DMS 273 (cell line): ENCODE data around the gene FES.
"Not testable (repeated sequence)": the region's sequence is repeated elsewhere in the genome, so short reads cannot be mapped to it uniquely, and the experiment has no call there.

Experiments used
- DNase-seq: peaks from one replicate; lab custom pipeline; 2025; ENCODE audit not compliant: unreplicated experiment; lab: John Stamatoyannopoulos, UW

The FES gene

DNA sequence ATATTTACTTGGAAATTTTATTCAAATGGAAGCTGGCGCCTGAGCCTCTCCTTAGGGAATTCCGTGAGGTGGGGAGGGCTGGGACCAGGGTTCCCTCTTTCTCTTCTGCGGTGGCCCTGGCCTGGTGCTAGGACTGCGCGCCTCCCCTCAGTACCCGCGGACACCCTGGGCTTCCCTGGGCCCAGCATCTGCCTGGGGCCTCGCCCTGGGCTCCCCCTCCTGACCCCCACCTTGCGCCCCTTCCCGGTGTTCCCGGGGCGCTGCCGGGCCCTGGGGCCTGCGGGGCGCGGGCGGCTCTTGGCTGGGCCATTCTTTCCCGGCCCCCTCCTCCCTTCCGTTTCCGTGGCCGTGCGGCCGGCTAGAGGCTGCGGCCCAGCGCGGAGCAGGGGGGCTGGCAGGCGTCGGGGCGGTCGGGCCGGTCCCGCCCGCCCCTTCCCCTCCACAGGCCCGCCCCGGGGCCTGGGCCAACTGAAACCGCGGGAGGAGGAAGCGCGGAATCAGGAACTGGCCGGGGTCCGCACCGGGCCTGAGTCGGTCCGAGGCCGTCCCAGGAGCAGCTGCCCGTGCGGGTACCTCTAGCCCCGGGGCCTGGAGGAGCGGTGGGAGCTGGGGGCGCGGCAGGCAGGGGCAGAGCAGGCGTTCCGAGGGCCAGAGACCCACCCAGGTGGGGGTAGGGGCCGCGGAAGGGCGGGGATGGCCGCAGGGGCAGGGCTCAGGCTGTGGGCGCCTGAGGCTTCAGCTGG, at the start of gene FES:
TSS of gene FES (plus strand) at position 529 of the 743 bp plus-strand sequence. CDS start 542 bp downstream, outside the sequence.
- no peak for DNase-seq

- DNase-seq, result no peak
Measured at GRCh38 chr15:90834626-90835025, 49.7 kb upstream of the FES start.

DNA sequence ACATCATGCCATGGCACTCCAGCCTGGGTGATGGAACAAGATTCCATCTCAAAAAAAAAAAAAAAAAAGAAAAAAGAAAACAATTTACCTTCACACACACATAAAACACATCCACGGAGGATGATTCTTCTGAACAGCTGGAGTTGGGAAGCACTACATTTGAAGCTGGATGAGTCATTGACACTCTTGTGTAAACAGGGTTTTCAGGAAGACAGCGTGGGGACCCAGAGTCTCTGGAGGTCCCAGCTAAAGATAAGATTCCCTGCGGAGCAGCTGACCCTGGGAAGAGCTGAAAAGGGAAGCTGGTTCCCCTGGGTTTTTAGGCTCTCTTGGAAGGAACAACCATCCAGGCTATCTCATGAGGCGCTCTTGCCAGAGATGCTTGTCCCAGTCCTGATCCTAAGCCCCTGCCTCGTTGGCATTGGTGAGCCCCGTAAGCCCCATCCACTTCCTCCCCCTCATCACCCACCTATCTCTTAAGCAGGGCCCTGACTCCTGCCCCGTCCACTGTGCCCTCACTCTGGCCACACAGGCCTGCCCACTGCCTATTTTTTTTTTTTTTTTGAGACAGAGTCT, 47.9 kb upstream of the FES start:
- no peak for DNase-seq

GRCh38 chr15:90837094-90837493, 47.2 kb upstream of the FES start:
- DNase-seq, result no peak

DNA sequence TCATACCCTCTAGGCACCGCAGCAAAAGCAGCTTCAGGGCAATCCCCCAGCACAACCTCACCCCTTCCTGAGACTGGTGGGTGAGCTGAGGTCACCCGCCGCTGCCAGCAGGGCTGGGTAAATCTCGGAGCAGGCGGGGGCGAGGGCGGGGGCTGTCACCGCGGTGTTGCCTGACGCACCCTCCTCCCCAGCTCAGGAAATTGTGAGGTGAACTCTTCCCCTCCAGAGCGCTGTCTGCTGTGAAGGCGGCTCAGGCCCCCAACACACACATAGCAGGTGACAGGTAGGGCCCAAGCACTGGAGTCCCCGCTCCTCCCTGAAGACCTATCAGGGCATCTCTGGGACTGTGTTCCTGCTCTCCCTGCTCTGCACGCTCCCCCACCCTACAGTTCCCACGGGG, 46.2 kb upstream of the FES start:
- no peak for DNase-seq

DNA sequence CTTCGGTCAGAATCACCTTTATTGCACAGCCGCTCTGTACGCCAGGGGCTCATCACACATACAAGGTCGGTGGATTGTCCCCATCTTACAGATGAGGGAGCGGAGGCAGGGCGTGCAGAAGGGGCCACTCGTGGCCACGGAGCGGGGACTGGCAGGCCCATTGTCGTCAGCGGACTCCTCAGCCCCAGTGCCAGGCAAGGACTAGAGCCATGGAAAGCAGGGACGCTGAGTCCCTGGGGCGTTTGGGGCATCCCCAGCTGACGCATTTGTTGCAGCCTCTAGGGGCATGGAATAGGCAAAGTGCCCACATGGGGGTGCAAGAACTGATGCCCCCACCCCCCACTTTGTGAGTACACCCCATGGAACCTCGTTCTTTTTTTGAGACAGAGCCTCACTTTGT, 45.8 kb upstream of the FES start:
- no peak for DNase-seq

- peak; percentile 6 for DNase-seq
Measured at GRCh38 chr15:90839187-90840071, 44.9 kb upstream of the FES start.

DNA sequence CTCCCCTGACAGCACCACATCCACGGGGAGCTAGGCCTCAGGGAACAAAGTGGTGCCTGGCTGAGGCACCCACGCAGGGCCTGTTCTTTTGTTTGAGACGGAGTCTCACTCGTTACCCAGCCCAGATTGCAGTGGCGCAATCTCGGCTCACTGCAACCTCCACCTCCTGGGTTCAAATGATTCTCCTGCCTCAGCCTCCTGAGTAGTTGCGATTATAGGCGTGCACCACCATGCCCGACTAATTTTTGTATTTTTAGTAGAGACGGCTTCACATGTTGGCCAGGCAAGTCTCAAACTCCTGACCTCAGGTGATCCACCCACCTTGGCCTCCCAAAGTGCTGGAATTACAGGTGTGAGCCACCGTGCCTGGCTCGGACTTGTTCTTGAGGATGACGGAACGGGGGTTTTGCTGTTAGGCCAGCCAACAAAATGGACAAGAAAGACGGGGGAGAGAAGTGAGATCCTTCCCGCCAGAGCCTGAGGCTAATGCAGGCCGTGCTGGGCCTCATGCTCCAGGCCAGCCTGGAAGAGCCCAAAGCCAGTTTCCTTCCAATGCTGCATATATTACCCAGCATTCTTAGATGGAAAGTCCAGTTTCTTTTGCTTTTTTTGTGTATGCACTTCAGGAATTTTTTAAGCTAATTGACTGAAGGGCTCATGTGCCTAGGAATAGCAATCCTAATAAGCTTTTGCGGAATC, 44.0 kb upstream of the FES start:
- no peak for DNase-seq

DNA sequence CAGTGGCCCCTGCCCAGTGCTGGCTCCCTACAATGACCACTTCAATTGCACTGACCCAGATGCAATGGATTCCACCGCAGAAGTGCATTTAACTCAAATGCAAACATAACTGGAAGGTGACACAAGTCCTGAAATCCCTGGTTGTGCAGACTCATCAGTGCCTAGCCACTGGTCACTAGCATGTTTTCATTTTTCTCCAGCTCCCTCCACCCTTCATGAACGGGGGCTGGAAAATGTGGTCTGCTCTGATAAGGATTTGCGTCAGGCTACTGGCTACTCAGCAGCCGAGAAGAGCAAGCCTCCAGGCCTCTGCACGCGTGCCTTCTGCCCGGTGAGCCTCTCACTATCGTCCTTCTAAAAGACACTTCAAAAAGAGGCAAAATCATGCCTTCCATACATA, 43.4 kb upstream of the FES start:
- no peak for DNase-seq

GRCh38 chr15:90844696-90845095, 39.6 kb upstream of the FES start:
- DNase-seq, result no peak

DNA sequence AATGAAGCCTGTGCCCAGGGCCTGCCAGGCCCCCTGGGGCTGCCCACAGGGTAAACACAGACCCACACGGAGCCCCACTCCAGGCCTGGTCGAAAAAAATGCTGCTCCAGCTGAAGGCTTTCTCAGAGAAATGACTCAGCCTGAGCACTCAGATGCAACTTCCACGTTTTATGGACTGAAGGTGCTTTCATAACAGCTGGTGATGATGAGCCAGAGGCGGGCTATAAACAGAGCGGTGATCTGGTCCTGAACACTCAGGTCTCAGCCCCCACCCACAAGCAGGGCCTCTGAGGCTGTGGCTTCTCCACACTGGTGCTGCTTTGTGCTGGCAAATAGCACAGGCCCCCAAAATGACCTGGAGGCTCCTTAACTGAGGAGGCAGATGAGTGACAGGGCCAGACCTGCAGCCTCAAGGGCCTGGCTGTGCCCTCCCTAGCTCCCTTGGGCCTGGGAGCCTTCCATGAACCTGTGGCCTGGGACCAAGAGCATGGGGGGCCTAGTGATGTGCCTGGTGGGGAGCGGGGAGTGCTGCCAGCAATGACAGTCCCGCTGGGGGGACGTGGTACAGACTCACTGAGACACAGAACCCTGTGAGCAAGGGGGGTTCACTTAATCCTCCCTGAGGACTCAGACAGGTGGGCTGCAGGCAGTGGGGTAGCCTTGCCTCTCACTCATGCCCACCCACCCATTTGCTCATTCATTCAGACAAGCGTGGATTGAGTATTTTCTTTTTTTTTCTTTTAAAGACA, 38.9 kb upstream of the FES start:
- peak; percentile 26 for DNase-seq

- DNase-seq, result not testable (repeated sequence)
Measured at GRCh38 chr15:90849424-90849823, 34.9 kb upstream of the FES start.

GRCh38 chr15:90851114-90851513, 33.2 kb upstream of the FES start:
- no peak for DNase-seq

GRCh38 chr15:90851940-90852339, 32.4 kb upstream of the FES start:
- DNase-seq, result no peak

DNA sequence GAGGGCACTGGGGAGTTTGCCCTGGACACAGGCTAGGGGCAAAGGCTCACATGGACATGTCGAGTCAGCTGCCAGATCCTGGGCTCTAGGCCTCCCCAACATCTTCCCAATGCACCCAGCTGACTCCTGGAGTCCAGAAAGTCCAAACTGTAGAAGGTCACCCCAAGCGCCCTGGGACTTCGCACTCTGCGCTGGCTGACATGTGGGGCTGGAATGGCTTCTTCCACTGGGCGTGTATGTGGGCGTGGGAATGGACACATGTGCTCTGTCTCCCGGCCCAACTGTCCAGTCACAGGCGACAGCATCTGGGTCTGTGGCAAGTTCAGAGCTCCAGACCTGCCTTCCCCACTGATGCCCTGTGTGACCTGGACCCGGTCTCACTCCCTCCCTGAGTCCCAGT, 29.2 kb upstream of the FES start:
- no peak for DNase-seq

DNA sequence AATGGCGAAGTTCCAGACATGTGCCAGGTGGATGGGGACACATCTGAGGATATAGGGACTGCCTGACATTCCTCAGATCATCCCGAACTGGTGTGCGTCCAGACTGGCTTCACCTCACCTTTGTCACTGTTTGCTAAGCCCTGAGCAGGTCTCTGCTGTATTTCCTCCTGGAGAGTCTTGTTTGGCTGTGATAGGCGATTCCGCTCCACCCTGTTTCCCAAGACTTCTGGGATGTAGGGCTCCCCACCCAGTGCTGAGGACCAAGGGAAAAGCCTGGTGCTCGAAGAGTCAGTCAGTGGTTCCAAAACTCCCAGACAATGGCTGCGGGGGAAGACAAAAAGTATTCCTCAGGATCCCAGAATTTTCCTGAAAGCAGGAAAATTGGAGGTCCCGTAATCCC, 27.0 kb upstream of the FES start:
- DNase-seq, result no peak

DNA sequence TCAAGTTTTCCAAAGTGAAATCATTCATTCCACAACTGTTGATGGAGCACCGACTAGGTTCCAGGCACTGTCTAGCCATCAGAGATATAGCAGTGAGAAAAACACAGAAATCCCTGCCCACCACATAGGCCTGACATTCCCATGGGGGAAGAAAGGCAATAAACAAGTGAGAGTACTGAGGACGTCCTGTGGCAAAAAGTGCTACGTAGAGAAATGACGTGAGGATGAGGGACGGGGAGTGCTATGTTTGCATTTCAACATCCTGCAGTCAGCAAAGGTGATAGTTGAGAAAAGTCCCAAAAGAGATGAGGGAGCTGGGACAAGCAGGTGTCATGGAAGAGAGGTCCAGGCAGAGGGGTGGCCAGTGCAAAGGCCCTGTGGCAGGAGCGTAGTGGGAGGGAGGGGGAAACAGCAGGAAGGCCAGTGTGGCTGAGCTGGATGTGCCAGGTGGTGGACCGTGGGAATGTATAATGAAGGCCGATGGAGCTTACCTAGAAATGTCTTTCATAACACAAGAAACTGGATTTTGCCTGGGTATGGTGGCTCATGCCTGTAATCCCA, 26.3 kb upstream of the FES start:
- no peak for DNase-seq

- no peak for DNase-seq
Measured at GRCh38 chr15:90859234-90860131, 24.8 kb upstream of the FES start.

DNA sequence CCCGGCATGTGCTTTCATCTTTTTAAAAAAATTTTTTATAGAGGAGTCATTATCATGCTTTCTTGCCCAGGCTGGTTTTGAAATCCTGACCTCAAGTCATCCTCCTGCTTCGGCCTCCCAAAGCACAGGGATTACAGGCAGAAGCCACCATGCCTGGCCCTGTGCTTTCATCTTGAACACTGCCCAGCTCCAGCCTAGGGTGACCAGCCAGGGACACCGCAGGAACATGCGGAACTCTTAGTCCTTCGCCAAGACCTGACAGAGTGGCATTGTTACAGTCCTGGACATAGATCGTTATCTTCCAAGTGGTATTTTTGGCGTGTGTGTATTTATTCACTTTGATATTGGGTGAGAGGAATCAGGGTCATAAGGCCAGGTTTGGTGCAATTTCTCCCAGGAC, 23.9 kb upstream of the FES start:
- no peak for DNase-seq
